HG03558 (cell line): ENCODE data around the gene CACNA2D1.
"Not testable (repeated sequence)": the region's sequence is repeated elsewhere in the genome, so short reads cannot be mapped to it uniquely, and the experiment has no call there.

Source experiments
- ATAC-seq: cut with Tn5 transposase; IDR thresholded peaks from one replicate; pipeline ENCODE4 v1.9.1; 2021; ENCODE audit warnings: moderate number of reproducible peaks; ENCODE audit not compliant: unreplicated experiment; ENCODE audit errors: extremely low read depth

Gene CACNA2D1

DNA sequence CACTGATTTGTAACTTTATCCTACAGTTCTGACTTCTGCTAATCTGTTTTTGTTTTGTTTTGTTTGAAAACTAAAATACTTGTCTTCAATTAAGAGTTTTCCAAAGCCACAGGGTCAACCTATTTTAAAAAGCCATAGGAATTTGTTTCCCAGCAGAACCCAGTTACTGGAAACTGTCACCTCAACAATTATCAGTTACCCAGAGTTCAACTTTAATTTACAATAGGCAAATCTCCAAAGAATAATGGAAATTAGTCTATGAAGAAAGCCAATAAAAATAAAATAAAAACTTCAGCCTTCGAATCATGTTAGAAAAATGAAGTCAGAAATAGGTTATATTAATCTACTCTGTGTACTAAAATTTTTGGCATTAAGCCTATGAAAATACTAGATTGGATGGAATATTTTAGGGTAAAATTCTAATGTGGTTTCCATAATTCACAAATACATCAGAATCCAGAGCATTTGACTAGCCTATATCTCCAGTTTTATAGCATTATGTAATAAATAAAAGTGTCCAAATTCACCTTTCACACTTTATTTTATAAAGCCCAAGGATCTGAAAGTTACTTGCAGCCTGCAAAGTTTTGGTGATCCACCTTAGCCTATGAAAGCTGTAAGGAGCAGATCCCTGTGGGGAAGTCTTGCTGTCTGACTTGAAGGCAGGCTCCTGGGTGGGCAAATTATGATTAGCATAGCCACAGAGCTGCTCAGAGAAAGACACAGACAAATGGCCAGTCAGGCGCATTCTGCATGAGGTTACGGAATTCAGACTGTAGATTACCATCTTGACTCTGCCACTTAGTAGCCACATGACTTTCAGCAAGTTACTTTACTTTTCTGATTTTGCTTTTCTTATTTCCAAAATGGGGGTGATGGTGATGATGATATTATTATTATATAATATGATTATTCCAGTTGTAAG lies 423.8 kb downstream of the CACNA2D1 start:
- no peak for ATAC-seq

DNA sequence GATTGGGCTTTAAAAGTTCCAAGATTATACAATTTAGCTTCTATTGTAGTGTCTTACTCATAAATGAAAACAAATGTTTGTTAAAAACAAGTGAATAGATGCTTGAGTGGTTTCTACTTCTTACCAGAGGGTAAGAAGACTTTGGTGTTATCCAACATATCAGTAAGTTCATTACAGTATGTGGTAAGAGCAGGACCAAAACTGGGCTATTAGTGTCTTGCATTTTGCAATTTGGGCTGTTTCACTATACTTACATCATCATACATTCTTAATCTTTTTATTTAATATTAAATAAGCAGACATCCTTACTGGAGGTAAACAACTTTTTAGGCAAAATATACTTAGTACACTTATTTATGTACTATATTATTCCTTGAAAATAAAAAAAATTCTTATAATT lies 425.4 kb downstream of the CACNA2D1 start:
- ATAC-seq: no peak

GRCh38 chr7:82017334-82017943 lies 426.1 kb downstream of the CACNA2D1 start:
- no peak for ATAC-seq

DNA sequence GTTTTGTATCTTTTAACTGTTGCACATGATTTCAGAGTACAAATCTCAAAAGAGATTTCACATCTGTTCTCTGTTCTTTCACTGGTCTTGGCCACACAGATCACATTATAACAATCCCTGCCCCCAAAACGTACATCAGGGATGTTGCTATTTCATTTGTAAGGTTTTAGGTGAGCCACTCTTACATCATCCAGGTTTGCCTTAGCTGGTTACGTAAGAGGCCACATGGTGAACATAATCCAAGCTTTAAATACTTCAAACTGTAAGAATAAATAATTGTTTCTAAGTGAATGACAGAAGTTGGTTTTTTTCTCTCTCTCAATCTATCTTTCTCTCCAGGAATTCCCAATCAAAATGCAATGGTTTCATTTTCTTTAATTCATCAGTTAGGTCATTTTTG lies 427.8 kb downstream of the CACNA2D1 start:
- no peak for ATAC-seq

GRCh38 chr7:82014574-82014973 lies 429.0 kb downstream of the CACNA2D1 start:
- ATAC-seq: not testable (repeated sequence)

DNA sequence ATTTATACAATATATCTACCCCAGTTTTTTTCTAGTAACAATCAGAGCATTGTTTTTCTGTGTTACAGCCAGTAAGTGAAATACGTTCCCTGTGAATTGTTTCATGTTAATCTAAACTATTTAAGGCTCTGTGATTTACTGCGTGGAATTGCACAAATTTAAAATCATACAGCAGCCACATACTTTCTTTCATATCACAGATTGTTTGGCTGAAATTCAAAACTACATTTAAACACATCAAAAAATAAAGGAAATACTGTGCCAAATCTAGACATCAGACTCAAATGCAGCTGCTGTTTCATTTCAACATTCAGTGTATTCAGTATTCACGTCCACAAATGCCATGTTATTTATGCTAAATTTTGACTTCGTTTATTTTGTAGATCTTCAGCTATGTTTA lies 431.1 kb downstream of the CACNA2D1 start:
- no peak for ATAC-seq

DNA sequence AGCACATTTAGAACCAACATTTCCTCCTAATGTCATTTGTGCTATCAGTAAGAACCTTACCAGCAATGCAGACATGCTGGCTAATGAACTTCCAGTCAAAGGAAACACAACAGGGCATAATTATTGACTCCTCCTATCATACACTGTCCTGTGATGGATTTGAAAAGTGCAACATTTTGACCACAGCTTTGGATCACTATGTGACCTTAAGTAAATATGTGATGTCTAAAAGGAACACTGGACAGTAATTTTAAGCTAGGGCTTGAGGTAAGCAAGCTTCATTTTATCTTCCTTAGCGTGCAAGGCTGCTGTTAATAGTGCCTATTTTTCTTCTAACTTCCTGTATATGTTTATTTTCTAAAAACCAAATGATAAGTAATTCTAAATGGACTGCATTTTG lies 433.2 kb downstream of the CACNA2D1 start:
- no peak for ATAC-seq

DNA sequence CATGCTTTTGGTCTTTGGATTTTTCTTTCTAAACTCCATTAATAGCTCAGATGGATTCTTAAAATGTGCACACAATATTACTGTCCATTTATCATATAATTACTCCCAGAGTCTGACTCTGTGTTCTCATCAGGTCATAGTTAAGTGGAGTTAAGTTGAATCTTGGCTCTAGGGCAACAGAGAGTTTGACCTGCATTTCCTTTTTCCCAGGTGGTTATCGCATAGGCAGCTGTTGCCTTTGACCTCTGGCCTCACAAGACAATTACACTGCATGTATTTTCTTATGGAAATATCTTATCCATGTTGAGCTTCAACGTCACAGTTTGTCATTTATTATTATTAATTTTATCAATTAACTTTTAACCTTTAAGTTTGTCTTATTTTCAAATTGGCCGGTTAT lies 436.3 kb downstream of the CACNA2D1 start:
- no peak for ATAC-seq

DNA sequence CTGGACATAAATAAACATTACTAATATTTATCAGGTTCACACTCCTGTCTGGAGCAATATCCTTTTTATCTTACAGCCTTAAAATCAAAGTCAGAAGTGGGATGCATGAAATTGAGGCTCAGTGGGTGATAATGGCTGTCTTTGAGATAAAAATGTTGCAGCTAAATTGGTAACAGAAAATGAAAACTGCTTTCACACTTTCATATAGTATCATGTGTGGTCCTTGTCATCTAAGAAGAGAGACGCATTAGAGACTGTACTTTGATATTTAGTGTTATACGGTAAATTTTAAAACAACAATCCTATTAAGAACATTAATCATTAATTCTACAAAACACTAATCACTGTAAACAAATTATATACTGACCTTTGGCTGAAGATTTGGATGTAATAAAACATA lies 438.5 kb downstream of the CACNA2D1 start:
- ATAC-seq: no peak

- ATAC-seq: no peak
Measured at GRCh38 chr7:81993186-81993585, 450.4 kb downstream of the CACNA2D1 start.

DNA sequence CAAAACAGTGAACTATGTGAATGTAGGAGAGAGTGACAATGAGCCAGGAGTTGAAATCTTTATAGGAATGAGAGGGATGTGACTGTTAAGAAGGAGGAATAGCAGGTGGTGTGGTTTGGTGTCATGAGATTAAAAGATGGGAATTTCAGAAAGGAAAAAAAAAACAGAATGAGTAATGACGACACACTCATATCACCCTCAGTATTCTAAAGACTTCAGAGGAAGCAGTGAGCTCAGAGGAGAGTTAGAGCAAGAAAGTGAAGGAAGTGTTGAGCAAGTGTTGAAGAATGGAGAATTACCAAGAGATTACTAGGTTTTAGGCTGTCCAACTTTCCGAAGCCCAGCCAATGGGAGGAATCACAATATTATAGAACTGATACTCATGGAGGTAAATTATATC lies 453.2 kb downstream of the CACNA2D1 start:
- ATAC-seq: no peak

DNA sequence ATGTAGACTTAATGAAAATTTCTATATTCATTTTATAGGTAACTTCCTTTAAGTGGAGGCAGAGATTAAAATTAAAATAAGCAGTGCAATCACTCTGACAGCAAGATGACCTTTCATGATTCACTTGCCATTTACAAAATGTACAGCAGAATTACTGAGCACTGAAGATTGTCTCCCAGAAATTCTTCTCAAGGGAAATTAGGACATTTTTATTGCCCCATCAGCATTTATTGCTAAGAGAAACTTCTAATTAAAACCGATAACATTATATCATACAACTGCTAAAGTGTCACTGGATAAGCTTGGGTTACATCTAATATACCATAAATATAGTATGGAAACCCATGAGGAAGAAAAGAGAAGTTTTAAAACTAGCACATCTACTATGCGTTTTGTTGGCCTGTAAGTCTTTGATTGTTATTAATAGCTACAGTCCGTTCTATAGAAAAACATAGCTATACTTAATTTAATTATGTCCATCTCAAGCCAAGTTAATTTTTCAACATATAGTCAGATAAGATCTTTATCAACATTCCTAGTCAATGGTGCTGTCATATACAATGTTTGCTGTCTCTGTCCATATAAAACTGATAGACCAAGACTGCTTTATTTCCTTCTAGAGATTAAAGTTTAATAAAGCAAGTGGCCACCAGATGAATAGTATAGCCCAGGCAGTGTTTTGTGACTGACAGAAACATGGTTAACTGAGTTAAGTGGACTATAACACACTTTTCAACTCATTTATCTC lies 456.7 kb downstream of the CACNA2D1 start:
- no peak for ATAC-seq

DNA sequence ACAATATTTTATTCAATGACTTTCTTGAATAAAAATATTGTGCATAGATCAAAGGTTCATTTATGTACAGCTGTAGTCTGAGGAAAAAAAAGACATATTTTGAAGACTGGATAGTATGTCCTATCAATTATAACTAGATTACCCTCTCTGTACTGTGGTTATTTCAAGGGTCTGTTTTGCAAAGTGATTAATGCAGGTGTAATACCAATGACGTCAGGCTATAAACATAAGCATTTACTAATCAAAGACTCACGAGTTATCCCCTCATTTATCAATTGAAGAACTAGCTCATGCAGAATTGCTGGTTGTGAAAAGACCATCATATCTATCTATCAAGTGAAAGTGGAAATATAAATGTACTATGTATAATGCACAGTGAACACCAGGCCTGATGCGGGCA lies 460.2 kb downstream of the CACNA2D1 start:
- ATAC-seq: no peak

GRCh38 chr7:81973117-81973516 lies 470.5 kb downstream of the CACNA2D1 start:
- ATAC-seq: no peak

DNA sequence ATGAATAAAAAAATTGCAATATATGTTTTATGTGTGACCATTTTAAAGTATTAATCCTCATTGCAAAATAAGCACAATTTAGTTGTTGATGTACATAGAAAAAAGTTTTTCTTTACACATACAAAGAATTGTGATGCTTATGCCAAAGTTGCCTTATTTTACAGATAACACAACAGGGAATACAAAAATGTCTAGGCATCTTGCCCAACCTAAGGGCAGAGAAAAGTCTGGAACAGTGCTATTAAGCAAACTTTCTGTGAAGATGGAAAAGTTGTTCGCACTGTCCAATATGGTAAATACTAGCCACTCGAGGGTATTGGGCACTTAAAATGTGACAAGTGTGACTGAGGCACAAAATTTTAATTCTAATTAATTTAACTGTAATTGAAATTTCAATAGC lies 483.6 kb downstream of the CACNA2D1 start:
- no peak for ATAC-seq

- ATAC-seq: no peak
Measured at GRCh38 chr7:81957517-81957916, 486.1 kb downstream of the CACNA2D1 start.

DNA sequence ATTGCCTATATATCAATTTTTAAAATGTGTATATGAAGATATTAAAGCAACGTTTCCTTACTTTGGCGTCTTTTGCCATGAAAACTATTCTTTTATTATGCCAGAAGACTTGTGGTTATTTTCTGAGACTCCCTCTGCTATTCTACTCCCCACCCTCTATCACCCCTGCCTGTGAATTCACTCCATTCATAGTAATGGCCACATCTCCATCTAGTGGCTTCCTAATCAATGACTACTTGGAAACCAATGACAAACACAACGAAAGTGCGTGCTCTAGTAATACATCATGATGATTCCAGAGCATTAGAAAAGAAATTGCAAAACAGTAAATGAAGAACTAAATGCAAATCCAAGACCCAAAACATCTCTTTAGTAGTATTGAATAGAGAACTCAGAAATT lies 487.1 kb downstream of the CACNA2D1 start:
- ATAC-seq: no peak

DNA sequence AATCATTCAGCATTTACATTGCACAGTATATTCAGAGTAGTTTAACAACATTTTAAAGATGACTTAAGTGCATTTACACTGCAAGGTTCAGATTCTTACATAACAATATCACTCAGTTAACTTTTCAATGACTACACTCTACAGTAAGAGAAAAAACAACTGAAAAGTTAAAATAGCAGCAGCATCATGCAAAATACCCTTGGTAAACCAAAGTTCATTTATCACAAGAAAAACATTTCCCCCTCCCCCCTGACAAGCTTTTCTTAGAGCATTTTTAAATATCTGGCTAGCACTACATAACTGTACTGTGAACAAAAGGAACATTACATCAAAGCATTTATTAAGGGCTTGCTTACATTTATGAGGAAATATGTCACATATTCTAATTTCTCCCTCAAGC lies 494.3 kb downstream of the CACNA2D1 start:
- no peak for ATAC-seq

GRCh38 chr7:81944058-81944457 lies 499.5 kb downstream of the CACNA2D1 start:
- ATAC-seq: no peak

DNA sequence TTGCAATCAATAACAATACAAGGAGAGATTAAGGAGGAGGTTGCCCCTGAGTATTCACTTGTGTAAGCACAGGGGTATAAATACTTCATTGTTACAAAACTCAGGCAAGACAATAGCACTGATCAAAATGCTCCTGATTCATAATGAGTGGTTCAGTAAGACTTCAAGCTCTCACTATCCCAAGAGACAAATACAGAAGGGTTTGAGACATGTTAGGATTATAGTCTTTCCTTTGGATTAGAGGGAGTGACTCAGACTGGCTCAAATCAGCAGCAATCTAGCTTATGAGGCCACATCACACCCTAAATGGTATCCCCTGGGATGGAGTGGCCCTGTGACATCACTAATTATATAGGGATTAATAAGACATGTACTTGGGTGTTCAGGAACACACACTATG lies 506.5 kb downstream of the CACNA2D1 start:
- ATAC-seq: no peak
